ENCODE results near the gene PCSK1. TPM values are rescaled to one million over a fixed set of nuclear protein-coding genes. Genes with fewer than 3 reads are reported as not detected.

PCSK1 gene
- total and polyA plus RNA-seq, 2 of the 4 experiments (the other 2 are of a cell fraction) = not detected

- H3K9me1 ChIP-seq (ENCODE audit: insufficient read depth, low read length) = no peaks in the 10 kb centered on the region
- no CpG with 5 or more reads among the region's 5 CpGs for WGBS, 2 experiments (ENCODE audit: extremely low coverage in 2 of 2, insufficient read length in 1 of 2)
- H4K20me1 ChIP-seq (ENCODE audit: insufficient read depth, low read length) = no peaks in the 10 kb centered on the region
- H4K8ac ChIP-seq (ENCODE audit: low read depth in 2 of 2, low read length in 2 of 2) = no peak overlapping the region
- H4K5ac ChIP-seq (ENCODE audit: low read depth, low read length) = no peak overlapping the region
- no peaks in the 10 kb centered on the region for H3K79me1 ChIP-seq (ENCODE audit: low read depth in 1 of 2, low read length in 2 of 2)
- TF ChIP-seq MAFK (IDR thresholded peaks at IDR 0.05; ENCODE audit: low read depth, low read length) = no peak
- TF ChIP-seq FOS (IDR thresholded peaks at IDR 0.05; ENCODE audit: low read depth, low read length) = no peak
- no peak for TF ChIP-seq POLR2A (IDR thresholded peaks at IDR 0.05; ENCODE audit: low read depth, low read length)
- no peak for TF ChIP-seq SMC3 (IDR thresholded peaks at IDR 0.05; ENCODE audit: low read depth, low read length)
- TF ChIP-seq CEBPB (IDR thresholded peaks at IDR 0.05; ENCODE audit: low read depth, low read length) = no peak
- no peak for TF ChIP-seq MXI1 (IDR thresholded peaks at IDR 0.05; ENCODE audit: borderline replicate concordance, low read depth, low read length)
- H3K27me3 ChIP-seq (ENCODE audit: control insufficient read depth, insufficient read depth, low read length) = peaks cover 4% of the 10 kb centered on the region; the same call in 1 of the 2 replicates
- no peak overlapping the region for H2AK9ac ChIP-seq (replicated peaks; ENCODE audit: low read depth, low read length, poor library complexity)
- H3K23ac ChIP-seq (ENCODE audit: low read depth, low read length) = no peak overlapping the region
- ChIA-PET CTCF (no interaction called here), POLR2A (ENCODE audit: unreplicated experiment) (no interaction called here)
- H3K4ac ChIP-seq (ENCODE audit: low read depth, low read length) = no peak overlapping the region
- no peak overlapping the region for H2AFZ ChIP-seq (replicated peaks; ENCODE audit: low read length, poor library complexity)
- H2BK5ac ChIP-seq (ENCODE audit: low read depth, low read length, poor library complexity, severe bottlenecking) = no peak overlapping the region
- no TSS peak for BruUV-seq (replicated peaks)
- H3K9me3 ChIP-seq (ENCODE audit: control insufficient read depth, insufficient read depth, low read length) = no peaks in the 10 kb centered on the region
- H3K36me3 ChIP-seq (ENCODE audit: control insufficient read depth, insufficient read depth, low read length) = no peaks in the 10 kb centered on the region
- in situ Hi-C loops (cut with MboI; ENCODE audit: low sequenced_read_pairs) = no loop called here
- H3K4me2 ChIP-seq (ENCODE audit: low read depth, low read length) = no peak overlapping the region
- no peak overlapping the region for H2BK20ac ChIP-seq (ENCODE audit: low read depth, low read length)
- dilution Hi-C loops (cut with HindIII; ENCODE audit: low sequenced_read_pairs, unreplicated experiment) = no loop called here
- no peak overlapping the region for H3K27ac ChIP-seq (ENCODE audit: insufficient read depth, low read length)
- no peak overlapping the region for H3K4me3 ChIP-seq (ENCODE audit: insufficient read depth, low read depth, low read length)
- H3K14ac ChIP-seq (replicated peaks; ENCODE audit: low read depth, low read length) = no peak overlapping the region
- no peak for ATAC-seq (ENCODE audit: low read depth)
- no peak overlapping the region for H2BK120ac ChIP-seq (ENCODE audit: low read depth, low read length)
- no peak overlapping the region for H2AK5ac ChIP-seq (ENCODE audit: low read depth, low read length)
- H3K56ac ChIP-seq (ENCODE audit: extremely low read depth, insufficient read depth, low read length) = no peak overlapping the region
- intact Hi-C loops (cut with micrococcal nuclease) = no loop called here
- no peak overlapping the region for H4K91ac ChIP-seq (ENCODE audit: insufficient read depth, low read depth, low read length)
- H3K9ac ChIP-seq (ENCODE audit: low read depth, low read length) = no peak overlapping the region
- no peaks in the 10 kb centered on the region for H3K4me1 ChIP-seq (ENCODE audit: control insufficient read depth, insufficient read depth, low read length)
- H3K18ac ChIP-seq (ENCODE audit: low read depth, low read length) = no peak overlapping the region
- no peak overlapping the region for H2BK15ac ChIP-seq (ENCODE audit: low read depth, low read length)
- DNase-seq = no peak
Observed at GRCh38 chr5:96468956-96469355, 35.9 kb upstream of the PCSK1 start.
